NCI-H1417 treated with DMSO at 0.1 percent for 48 hours (cell line): ENCODE data around the gene USP49.

Experiments used
- DNase-seq: peaks from one replicate; lab custom pipeline; 2025; lab: John Stamatoyannopoulos, UW

Gene USP49

DNA sequence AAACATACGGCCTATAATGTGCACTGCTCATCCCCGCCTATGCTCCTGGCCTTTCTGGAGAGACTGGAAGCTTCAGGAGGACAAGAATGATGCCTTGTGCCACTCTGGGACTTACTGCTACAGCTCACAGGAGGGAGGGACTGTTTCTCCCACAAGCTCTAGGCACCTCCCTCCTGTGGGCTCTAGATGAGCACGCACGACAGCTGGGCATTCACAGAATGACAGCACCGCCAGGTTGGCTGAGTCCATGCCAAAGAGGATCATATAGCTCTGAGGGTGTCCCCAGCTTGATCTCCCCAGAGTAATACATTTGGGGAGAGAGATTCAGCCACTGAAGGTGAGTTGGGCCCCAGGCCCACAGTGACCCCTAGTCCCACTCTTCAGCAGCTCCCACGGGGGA is 137.9 kb downstream of the USP49 start:
- DNase-seq: no peak

DNA sequence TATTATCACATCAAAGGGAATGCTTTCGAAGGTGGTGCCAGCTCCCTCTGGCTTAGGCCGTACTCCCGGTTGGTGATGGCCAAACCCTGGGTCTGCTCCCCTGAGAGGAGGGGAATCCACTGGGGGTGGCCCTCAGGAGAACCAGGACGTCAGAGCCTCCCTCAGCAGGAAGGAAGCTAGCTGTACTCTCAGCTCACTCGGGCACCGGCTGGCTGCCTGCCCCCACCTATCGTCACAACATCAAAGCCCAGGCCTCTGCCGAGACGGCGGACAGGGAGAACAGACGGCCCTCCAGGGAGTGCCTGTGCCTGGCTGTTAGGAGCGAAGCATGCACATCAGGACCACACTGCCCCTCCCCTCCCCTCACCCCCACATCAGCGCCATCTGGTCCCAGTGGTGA is 138.8 kb downstream of the USP49 start:
- no peak for DNase-seq

DNA sequence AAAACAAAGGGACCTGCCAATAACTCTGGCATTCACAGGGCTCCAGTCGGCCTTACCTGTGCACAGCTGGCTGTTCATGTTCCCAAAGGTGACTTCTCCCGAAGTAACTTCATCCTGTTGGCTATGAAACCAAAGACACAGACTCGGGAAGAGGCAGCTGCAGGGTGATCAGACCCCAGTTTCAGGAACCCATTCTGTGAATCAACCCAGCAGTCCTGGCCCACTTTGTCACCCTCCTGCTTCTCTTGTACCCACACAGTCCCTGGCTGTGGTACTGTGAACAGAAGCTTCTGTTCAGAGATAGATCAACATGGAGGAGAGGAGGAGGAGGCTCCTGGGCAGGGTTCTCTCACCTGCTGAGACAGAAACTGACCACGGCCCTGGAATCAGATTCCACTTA is 139.3 kb downstream of the USP49 start:
- no peak for DNase-seq

DNA sequence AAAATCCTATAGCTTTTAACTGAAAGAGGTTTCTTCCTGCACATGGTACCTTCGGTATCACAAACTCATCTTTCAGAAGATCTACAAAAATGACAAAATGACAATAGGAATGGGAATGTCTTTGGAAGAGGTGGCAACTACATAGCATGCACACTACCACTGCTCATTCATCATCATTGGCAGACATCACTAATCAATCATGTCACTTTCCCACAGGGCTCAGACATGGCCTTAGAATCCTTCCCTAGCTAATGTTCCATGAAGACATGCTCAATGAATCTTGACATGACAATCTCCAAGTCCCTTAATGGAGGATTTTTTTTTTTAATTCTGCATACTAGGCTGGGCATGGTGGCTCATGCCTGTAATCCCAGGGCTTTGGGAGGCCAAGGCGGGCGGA is 144.8 kb downstream of the USP49 start:
- DNase-seq: no peak

DNA sequence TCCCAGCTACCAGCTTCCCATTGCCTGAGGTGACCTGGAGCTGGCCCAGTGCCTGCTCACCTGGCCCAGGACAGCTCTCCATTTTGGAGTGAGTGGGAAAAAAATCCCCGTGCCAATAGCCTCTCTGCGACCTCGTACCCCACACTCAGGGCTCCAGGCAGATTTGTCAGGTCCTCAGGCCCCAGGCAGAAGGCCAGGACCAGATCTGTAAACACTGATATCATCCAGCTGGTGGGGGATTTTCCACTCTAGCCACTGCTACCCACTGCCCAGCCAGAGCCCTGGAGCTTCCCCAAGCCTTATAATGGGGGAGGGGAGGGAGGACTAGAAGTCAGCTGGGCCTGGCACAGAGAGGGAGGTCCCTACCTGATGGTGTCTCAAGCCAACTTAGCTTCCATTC is 146.6 kb downstream of the USP49 start:
- no peak for DNase-seq

DNA sequence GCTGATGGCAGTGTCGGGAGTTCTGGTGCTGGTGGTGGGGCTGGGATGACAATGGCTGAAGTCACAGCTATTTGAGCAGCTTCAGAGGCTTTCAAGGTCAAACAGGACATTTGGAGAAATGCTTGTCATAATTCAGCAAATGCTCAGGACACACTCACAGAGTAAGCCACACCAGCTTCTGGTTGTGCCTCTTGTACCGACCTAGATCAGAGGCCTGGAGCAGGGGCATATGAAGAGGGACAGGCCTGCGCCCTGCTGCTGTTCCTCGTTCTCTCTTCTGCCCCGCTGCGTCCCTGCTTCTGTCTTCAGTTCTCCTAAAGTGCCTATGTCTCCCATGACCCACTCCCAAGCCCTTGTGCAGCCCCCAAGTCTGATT is 147.1 kb downstream of the USP49 start:
- no peak for DNase-seq

DNA sequence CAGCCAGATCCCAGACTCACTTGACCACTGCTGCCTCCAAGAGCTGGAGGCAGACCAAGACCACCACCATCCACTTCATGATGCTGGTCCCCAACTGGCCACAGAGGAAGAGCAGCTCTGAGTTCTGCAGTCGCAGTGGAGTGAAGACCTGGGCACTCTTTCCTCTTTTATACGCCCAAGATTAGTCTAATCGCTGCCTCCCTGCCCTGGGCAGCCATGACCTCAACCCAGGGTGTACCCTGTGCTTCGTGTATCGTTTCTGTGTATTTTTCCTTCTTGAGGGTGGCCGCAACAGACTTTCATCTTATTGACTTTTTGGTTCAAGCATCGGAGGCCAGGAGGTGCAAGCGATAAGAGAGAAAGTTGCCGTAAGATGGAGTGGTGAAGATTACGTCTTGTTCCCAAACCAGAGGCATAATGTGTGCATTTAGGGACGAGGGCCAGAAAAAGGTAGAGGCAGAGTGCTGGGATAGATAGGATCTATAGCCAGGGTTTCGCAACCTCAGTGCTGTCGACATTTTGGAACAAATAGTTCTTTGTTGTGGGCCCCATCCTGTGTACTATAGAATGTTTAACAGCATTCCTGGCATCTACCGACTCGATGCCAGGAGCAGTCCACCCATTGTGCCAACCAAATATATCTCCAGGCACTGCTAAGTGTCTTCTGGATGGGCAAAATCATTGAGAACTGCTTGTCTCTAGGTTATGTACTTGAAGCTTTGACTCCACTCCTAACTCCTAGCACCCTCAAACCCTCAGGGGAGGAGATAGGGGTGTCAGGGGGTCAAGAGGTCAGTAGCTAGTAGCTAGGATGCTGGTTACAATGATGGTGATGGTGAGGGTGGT is 147.7 kb downstream of the USP49 start, which contains the start of gene PGC:
Gene PGC (minus strand): TSS at position 142 of the 846 bp plus-strand sequence. CDS start 63 bp downstream, at position 79.
- DNase-seq: no peak

DNA sequence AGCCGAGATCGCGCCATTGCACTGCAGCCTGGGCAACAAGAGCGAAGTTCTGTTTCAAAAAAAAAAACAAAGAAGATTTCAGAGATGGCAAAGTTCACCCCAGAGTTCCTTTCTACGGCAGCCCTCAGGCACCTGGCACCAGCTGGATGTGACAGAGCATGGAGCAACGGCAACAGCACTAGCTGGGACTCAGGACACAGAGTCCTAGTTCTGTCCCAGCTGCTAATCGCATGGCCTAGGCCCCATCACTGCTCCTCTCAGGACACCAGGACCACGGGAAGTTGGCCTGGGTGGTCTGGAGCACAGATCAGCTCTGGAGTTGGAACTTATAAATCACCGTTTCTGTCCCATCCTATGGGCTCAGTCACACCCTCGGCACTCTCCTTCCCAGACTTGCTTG is 149.1 kb downstream of the USP49 start:
- no peak for DNase-seq

DNA sequence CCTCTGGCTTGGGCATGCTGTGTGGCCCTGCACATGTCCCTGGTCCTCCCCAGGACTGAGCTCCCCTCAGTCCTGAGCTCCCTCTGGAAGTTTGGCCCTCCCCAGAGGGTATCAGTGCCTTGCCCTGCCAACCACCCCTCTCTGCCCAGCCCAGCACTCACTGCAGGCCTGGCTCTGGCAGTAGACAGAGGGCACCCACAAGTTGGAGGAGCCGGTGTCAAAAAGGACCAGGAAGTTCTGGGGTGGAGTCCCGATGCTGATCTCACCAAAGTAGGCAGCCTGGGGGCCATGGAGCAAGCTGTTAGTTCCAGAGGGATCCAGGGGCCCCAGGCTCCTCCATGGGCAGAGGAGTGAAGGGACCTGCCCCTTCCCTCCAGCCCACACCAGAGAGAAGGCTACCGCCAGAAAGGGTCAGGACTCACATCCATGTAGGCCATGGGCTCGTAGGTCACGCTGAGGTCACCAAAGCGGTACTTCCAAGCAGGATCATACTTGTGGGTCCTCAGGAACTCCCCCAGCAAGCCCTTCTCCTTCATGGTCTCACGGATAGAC is 150.9 kb downstream of the USP49 start:
- no peak for DNase-seq

DNA sequence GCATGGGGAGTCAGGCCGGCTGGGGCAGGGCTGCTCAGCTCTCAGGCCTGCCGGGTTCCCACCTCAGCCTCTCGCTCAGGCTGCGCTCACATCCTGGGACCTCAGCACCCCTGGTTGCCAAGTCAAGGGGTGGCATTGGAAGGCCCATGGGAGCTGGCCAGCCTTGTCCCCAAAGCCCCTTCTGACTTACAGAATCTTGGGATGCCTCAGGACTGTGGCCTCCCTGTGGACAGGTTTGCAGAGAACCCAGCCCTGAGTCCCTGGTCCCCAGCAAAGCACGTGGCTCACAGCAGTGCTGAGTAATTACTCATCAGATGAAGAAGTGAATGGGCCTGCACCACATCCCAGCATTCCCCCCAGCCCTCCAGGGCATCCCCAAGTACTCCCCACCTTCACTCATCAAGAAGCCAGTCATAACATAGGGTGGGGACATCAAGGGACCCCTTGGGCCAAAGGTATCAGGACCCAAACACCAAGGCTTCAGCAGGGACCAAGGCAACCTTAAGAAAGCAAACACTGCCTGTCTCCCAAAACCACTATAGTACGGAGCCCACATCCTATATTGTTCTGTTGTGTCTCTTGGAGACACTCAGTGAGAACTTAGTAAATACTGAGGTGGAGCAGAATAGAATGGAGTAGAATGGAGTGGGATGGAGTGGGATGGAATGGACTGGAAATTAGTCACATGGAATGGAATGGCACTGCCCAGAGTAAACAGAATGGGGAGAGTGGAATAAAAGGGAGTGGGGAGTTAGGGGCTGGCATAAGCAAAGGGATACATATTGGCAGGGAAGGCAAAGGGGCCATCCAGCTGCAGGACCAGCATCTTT is 151.6 kb downstream of the USP49 start:
- DNase-seq: no peak

DNA sequence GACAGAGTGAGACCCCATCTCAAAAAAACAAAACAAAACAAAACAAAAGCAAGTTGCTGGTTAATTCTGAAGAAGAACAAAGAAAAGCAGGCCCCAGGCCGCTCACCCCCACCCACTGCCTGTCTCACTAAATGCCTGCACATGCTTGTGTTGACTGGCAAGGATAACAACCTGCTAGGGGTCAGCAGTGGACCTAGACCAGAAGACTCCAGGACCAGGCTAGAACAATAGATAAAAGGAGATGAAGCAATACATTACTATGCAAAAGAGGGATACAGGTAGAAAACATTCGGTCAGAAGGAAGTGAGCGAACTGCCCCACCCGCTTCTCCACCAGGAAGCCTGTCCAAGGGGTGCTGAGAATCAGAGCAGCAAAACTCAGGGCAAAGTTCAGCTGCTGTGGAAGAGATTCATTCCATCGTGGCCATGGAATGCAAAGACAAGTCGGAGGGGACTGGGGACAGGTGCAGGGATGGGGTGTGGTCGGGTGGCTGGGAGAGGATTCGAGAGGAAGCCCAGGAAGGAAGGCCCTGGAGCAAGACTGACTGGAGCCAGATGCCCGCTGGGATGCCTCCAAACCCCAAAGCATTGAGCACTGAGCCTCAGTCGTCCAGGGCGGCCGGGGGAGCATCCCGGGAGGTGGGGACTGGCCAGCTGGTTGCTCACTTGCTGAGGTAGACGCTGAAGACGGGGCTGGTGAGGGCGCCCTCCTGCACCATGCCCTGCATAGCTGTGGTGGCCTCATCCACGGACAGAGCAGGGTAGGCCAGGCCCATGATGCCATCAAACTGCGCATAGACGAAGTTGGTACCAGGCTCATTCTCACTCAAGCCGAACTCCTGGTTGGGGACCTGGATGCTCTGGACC is 153.3 kb downstream of the USP49 start:
- DNase-seq: no peak

DNA sequence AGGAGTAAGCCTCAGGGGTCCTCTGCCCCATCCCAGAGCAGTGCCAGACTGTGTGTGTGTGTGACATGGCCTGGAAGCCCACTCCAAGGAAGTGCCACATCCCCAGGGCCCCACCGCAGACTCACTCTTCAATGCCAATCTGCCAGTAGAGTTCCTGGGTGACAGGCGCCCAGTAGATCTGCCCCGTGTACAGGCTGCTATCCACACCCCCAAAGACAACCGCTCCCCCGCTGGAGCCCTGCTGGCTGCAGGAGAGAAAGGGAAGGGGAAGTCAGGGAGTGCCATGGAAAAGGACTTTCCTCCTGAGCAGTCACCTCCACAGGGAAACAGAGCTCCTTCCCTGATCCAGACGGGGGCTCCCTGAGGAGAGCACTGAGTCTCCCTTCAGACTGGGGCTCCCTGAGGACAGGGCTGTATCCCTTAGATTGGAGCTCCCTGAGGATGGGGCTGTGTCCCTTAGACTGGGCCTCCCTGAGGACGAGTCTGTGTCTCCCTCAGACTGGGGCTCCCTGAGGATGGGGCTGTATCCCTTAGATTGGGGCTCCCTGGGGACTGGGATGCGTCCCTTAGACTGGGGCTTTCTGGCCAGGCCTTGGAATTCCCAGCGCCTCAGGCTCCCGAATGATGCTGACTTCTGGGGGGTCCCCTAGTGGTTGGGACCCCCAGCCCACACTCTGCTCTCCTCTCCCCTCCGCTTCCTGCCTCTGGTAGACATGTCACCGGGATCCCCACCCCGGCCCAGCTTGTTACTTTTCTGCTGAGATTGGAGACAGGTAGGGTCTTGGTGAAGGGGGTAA is 154.6 kb downstream of the USP49 start:
- no peak for DNase-seq
